ENCODE results near the gene MAD1L1. TPM values are rescaled to one million over a fixed set of nuclear protein-coding genes. Genes with fewer than 3 reads are reported as not detected.
A peak's percentile ranks its signal among the peaks of the same experiment; 100 is the strongest.

The MAD1L1 gene
- total RNA-seq, 2 experiments from 2014 or later, result 157 to 160 TPM

- Mint-ChIP-seq H3K4me3 (no peak overlapping the region), H3K27me3 (no peaks in the 10 kb centered on the region), H3K27ac (peak overlapping the region; percentile 56), H3K9me3 (no peaks in the 10 kb centered on the region), H3K4me1 (ENCODE audit: low read depth) (peaks cover 34% of the 10 kb centered on the region), H3K36me3 (ENCODE audit: low read depth) (peaks cover 41% of the 10 kb centered on the region)
- no peaks in the 10 kb centered on the region for H3K27me3 ChIP-seq (ENCODE audit: control insufficient read depth in 1 of 2, insufficient read depth in 2 of 2, low read length in 2 of 2)
- H3K9me3 ChIP-seq (ENCODE audit: control insufficient read depth in 1 of 2, insufficient read depth in 1 of 2, low read length in 2 of 2), result peaks cover 6 to 23% of the 10 kb centered on the region in 2 experiments
- no peak overlapping the region for H3K4me3 ChIP-seq (ENCODE audit: low read length)
- H3K27ac ChIP-seq (ENCODE audit: low read depth in 1 of 2, low read length in 2 of 2), result no peak overlapping the region
- ChIA-PET POLR2A (no interaction called here), CTCF (no interaction called here)
- TF ChIP-seq CTCF (IDR thresholded peaks at IDR 0.05), result no peak
- H3K4me1 ChIP-seq (ENCODE audit: insufficient read depth, low read length), result peaks cover 13% of the 10 kb centered on the region
- H3K36me3 ChIP-seq (ENCODE audit: insufficient read depth, low read length), result peaks cover 18% of the 10 kb centered on the region
- DNase-seq, result no peak
- intact Hi-C loops (cut with DNase I, micrococcal nuclease), result no loop called here
- no peak for ATAC-seq (ENCODE audit: poor library complexity)
These were observed 358.7 kb downstream of the MAD1L1 start for GRCh38 chr7:1873857-1874589.

- Histone ChIP-seq H3K9me3 (ENCODE audit: control insufficient read depth in 1 of 2, insufficient read depth in 1 of 2, low read length in 2 of 2) (peaks cover 4 to 23% of the 10 kb centered on the region in 2 experiments), H3K27me3 (ENCODE audit: control insufficient read depth in 1 of 2, insufficient read depth in 2 of 2, low read length in 2 of 2) (no peaks in the 10 kb centered on the region), H3K4me3 (ENCODE audit: low read length) (no peak overlapping the region), H3K4me1 (ENCODE audit: insufficient read depth, low read length) (peaks cover 13% of the 10 kb centered on the region), H3K36me3 (ENCODE audit: insufficient read depth, low read length) (peaks cover 18% of the 10 kb centered on the region), H3K27ac (ENCODE audit: low read depth in 1 of 2, low read length in 2 of 2) (no peak overlapping the region)
- Mint-ChIP-seq H3K27ac (no peak overlapping the region), H3K27me3 (no peaks in the 10 kb centered on the region), H3K36me3 (ENCODE audit: low read depth) (peaks cover 35% of the 10 kb centered on the region), H3K4me3 (no peak overlapping the region), H3K9me3 (no peaks in the 10 kb centered on the region), H3K4me1 (ENCODE audit: low read depth) (peaks cover 34% of the 10 kb centered on the region)
- TF ChIP-seq CTCF (IDR thresholded peaks at IDR 0.05), result no peak
- ChIA-PET POLR2A (no interaction called here), CTCF (no interaction called here)
- intact Hi-C loops (cut with DNase I, micrococcal nuclease), result no loop called here
- ATAC-seq (ENCODE audit: poor library complexity), result no peak
- DNase-seq, result no peak
These were observed 359.3 kb downstream of the MAD1L1 start for GRCh38 chr7:1873421-1873820.

GRCh38 chr7:1873070-1873405 lies 359.7 kb downstream of the MAD1L1 start:
- no peak for TF ChIP-seq CTCF (IDR thresholded peaks at IDR 0.05)

More at GRCh38 chr7:1873070-1873405, 359.7 kb downstream of the MAD1L1 start:
- Histone ChIP-seq H3K36me3 (ENCODE audit: insufficient read depth, low read length) (peaks cover 18% of the 10 kb centered on the region), H3K9me3 (ENCODE audit: control insufficient read depth in 1 of 2, insufficient read depth in 1 of 2, low read length in 2 of 2) (peaks cover under 1 to 23% of the 10 kb centered on the region in 2 experiments), H3K4me3 (ENCODE audit: low read length) (no peak overlapping the region), H3K27ac (ENCODE audit: low read depth in 1 of 2, low read length in 2 of 2) (no peak overlapping the region), H3K4me1 (ENCODE audit: insufficient read depth, low read length) (peaks cover 14% of the 10 kb centered on the region), H3K27me3 (ENCODE audit: control insufficient read depth in 1 of 2, insufficient read depth in 2 of 2, low read length in 2 of 2) (no peaks in the 10 kb centered on the region)
- intact Hi-C loops (cut with DNase I, micrococcal nuclease), result no loop called here
- H3K27ac Mint-ChIP-seq, result no peak overlapping the region
- DNase-seq (no peak), ATAC-seq (ENCODE audit: poor library complexity) (no peak)
- no peak overlapping the region for H3K4me3 Mint-ChIP-seq
- peaks cover 34% of the 10 kb centered on the region for H3K4me1 Mint-ChIP-seq (ENCODE audit: low read depth)
- peaks cover 31% of the 10 kb centered on the region for H3K36me3 Mint-ChIP-seq (ENCODE audit: low read depth)
- ChIA-PET POLR2A (no interaction called here), CTCF (no interaction called here)
- H3K27me3 Mint-ChIP-seq, result no peaks in the 10 kb centered on the region
- no peaks in the 10 kb centered on the region for H3K9me3 Mint-ChIP-seq
